Measurements from ENCODE around the gene PTPRO.

PTPRO gene

GRCh38 chr12:15458008-15458407, 135.7 kb downstream of the PTPRO start:
- no peak for DNase-seq

DNA sequence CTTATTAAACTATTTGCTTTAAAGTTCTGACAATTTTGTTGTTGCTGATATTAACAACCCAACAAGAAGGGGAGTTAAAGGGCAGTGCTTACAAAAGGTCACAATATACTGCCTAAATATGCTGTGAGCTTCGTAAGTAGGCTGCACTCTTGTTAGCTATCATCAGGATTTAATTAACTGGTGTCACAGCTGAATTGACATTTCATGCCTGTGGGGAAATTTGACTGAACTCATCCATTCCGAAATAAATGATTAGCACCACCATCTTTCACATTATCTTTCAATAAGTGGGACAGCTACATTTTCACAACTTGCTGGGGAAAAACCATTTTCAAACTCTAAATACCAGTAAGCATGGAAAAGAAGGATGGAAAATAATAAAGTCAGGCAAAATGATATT, 146.6 kb downstream of the PTPRO start:
- no peak for DNase-seq

DNA sequence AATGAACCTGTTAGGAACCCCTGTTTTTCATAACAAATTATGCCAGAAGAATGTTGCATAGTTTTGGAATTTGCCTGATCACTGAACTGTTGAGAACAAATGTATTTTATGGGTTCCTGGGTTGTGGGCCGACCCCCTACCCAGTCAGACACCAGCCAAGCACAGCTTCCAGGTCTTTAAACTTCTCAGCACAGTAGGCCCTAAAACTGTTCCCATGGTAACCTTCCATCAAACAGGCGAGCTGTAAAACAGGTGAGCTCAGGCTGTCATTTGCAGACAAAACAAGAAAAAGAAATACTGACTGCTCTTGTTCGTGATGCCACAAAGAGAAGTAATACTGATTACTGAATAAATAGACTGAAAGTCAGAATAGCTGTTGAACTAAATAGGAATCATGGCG, 147.0 kb downstream of the PTPRO start:
- DNase-seq = no peak

GRCh38 chr12:15472036-15472435, 149.7 kb downstream of the PTPRO start:
- no peak for DNase-seq

GRCh38 chr12:15474766-15475165, 152.5 kb downstream of the PTPRO start:
- DNase-seq = peak; percentile 50 to 82

DNA sequence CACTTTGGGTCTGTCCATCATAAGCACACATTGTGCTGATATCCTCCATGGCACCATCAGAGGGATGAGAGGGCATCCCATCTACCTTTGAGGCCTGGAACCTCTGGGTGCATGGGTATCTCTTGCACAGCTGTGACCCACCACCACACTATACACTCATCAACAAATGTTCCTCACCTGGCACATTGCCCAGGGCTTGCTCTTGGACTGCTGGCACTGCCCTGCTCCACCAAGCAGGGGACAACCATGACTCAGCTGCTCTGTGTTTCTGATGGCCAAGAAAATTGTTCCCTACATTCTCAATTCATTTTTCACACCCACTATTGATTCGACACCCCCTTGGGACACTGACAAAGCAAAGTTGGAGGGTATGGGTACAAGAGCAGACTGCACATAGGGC, 155.5 kb downstream of the PTPRO start:
- peak; percentile 49 to 78 for DNase-seq

DNA sequence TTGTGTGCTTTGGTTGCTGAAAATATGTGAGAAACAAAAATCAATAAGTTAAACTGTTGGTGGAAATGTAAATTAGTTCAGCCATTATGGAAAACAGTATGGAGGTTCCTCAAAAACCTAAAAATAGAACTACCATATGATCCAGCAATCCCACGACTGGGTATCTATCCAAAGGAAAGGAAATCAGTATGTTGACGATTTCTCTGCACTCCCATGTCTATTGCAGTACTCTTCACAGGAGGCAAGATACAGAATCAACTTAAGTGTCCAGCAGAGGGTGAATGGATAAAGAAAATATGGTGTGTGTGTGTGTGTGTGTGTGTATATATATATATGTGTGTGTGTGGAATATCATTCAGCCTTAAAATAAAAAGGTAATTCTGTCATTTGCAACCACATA, 159.5 kb downstream of the PTPRO start:
- DNase-seq = no peak

GRCh38 chr12:15485466-15485865, 163.2 kb downstream of the PTPRO start:
- no peak for DNase-seq

DNA sequence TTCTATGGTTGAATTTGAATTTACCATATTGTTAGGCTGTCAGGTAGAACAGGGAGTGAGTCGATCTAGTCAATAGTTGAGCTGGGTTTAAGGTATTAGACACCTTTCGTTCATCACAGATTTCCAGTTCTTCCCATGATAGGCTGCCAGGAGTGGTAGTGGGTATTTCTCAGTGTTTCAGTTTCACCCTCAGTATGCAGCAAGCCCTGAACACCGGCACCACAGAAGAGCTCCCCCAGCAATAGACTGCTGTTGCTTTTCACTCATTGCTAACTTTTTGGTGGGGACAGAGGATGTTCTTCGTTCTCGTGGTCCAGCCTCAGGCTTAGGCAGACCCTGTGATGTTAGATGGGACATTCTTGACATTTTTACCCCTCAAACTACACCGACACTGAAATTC, 164.6 kb downstream of the PTPRO start:
- DNase-seq = no peak

DNA sequence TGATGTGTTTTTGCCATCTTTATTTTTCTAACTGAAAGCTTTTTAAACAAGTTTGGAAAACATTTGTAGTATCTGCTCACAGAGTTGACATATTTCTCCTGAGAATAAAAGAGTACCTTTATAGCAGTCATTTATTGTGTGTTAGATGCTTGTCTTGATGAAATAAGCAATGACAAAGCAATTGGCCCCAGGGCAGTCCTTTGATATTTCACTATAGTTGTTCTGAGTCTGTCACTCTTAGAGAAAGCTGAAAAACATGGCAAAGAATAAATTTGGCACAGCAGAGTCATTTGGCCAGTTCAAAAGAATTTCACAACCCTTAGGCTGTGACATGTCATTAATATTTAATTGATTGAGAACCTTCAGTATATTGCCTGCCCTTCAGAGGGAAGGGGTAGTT, 166.2 kb downstream of the PTPRO start:
- no peak for DNase-seq

DNA sequence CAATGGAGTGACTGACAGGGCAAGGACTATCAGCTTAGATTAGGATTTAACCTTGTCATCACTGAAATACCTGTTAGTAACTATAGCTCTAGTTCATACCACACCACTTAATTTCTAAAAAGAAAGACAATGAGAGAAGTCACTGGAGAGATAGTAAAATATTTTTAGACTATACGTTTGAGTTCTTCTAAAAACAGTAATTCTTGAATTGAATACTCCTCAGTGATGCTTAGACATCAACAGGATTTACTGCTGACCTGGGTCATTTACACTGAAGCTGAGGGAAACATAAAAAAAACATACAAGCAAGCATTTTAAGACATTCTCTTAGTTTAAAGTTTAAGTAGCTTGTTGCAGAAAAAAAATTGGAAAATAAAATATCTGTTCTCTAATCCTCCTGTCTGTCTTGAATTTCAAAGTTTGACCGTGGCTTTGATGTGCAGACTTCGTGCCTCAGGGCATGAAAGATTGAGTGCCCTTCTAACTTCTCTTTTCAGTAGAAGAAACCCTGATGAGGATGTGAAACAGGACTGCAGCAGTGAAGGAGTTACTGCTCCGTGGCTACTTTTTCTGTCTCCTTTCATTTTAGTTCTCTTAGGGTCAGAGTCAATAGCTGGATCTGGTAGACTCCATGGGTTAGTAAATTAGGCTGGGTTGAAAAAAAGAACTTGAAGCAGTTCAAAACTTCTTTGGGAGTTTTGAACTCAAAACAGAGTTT, 172.2 kb downstream of the PTPRO start:
- no peak for DNase-seq

DNA sequence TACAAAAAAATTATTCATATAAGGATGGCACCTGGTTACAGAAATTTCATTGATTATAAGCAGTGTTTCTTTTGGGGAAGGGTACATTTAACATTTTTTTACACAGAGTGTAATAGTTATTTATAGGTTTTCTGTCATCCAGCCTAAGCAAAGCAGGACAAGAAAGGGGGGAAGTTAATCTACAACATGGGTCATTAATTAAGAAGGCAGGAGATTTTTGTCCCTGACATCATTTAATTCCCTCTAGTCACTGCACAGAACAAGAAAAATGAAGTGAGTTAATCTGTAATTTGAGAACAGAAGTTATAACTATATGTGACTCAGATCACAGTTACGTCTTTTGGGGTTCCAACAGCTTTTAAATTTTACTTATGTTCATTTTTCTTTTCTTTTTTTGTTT, 173.4 kb downstream of the PTPRO start:
- no peak for DNase-seq

DNA sequence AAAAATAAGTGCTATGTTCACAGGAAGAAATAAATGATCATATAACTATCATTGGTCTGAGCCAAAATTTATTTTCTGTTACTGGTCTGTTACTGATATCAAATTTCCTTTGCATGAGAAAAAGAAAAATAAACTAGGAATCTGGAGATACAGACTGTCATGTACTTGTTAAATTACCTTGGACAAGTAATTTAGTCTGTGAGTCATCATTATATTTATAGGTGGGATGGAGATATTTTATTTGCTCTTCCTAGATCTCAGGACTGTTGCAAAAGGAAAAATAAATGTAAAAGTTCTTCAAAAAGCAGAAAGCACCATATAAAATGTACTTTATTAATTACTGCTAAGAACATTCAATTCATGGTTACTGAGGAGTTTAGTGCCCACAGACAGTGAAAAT, 174.4 kb downstream of the PTPRO start:
- no peak for DNase-seq

DNA sequence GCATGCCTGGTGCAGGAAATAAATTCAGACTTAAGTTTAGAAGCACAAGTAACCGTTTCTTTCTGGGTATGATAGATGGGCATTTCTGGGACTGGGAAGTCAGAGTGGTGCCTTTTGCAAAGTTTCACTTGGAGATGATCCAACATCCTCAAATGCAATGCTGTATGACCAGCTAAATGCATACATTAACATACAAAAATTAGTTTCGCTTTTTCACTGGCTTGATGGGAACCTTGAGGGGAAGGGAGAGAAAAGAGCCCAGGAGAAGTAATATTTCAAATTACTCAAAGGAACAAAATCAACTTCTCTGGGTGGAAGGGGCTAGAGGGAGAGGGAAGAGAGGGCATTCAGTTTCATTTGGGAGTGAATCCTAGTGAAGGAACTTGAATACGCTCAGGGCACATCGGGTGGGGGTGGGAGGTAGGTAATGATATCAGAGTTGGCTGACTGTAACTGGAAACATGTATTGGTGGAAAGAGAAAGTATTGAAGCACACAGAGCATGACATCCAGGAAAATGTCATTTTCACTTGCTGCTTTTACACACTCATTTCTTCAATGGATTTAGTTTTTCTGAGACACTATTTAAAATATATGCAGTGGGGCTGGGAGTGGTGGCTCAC, 175.5 kb downstream of the PTPRO start:
- DNase-seq = no peak

- DNase-seq = no peak
Observed at GRCh38 chr12:15502211-15502610, 179.9 kb downstream of the PTPRO start.

GRCh38 chr12:15505616-15506015, 183.3 kb downstream of the PTPRO start:
- DNase-seq = no peak

GRCh38 chr12:15515010-15515409, 192.7 kb downstream of the PTPRO start:
- DNase-seq = no peak

DNA sequence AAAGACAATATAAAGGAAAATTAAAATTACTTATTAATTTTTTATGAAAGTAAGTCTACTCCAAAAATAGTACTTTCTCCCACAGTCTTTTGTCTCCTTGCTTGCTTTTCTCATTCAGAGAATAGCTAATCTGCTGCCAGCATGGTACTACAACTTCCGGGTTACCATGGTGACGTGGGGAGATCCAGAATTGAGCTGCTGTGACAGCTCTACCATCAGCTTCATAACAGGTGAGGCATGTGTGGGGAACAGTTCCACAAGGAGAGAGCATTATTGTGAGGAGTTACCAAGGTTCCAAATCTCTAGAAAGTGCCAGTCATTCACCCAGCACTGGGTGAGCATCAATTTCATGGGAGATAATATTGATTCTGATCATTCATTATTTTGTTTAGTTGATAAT, 197.8 kb downstream of the PTPRO start:
- DNase-seq = no peak

DNA sequence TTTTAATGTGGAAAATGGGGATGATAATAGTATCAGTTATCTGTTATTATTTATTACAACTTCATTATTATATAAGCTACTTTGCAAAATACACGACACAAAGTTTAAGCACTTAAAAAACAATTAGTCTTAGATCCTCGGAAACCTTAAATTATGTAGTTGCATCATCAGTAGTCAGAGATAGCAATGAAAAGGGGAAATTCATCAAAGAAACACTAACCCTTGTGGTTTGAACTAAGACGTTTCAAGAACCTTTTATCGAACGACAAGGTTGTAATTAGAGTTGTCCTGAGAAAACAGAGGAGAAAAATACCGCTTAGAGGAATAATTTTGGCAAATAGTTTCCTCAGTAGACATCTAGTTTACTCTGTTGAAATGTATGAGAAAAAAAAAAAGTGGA, 198.5 kb downstream of the PTPRO start:
- no peak for DNase-seq

DNA sequence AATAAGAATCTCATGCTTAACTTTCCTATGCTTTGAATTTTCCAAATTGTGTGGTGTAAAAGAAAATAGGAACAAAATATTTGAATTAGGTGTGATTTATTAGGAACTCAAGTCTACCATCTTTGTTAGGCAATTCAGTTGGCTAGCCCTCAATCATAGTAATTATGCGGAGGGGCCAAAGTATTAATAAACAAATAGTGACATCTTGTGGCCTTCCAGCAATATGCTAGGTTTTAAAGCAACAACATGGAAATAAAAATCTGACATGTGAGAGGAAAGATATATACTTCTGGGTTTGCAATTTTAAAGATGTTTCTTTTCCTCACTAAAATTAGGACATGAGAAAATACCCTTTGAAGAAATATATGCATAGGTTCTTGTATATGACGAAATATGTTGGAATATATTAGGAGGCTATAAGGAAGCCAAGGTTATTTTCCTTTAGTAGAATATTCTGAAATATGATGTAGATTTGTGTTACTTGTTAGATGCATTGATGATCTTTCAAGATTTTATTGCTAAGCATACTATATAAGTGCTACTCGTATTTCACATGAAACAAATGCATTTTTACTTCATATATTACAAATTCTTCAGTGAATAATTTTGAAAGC, 200.4 kb downstream of the PTPRO start:
- DNase-seq = peak; percentile 4 to 71

- DNase-seq = no peak
Observed at GRCh38 chr12:15525441-15525840, 203.1 kb downstream of the PTPRO start.

DNA sequence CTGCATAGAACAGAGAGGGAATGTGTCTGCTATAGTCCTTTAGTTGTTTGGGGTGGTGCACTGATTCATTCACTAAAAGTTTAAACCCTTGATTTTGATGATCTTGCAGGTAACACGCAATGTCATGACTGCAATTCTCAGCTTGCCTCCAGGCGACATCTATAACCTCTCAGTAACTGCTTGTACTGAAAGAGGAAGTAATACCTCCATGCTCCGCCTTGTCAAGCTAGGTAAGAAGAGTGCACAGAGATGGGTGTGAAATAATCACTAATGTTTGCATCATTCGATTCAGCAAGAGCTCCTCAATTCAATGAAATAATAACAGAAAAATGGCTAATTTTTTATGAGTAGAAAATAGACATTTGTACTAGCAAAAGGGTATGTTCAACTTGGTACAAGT, 203.7 kb downstream of the PTPRO start:
- DNase-seq = no peak

DNA sequence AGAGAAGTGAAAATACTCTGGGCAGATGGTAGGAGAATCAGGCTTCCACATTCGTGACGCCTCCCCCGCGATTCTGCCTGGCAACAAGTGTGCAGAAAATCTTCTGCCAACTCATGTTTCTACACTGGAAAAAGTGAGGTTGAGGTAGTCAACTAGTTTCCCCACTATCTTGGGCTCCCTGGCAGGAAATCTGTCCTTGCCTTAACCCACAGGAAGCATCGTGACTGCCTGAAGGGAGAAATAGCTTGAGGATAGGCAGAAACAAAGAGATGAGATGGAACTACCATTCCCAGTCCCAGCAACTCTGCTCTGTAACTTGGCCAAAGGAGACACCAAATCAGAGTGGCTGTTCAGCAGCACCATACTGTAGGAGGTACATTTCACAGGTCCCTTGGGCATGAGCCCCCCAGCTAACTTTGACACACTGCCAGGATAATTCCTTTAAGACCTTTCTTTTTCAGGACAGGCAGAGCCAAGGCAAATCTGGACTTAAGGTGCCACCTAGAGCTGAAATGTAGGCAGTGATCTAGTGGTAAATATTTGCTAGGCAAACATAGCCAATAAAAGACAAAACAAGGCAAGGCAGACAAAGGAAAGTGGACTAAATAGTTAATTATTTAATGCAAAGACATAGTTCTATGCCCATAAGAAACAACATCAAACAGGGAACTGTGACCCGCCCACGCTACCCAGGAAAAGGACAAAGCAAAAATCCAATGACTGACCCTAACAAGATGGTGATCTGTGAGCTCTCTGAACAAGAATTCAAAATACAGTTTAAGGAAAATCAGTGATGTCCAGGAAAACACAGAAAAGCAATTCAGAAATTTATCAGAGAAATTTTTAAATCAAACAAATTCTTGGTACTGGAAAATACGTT, 205.1 kb downstream of the PTPRO start:
- DNase-seq = peak; percentile 3 to 18

GRCh38 chr12:15528666-15529065, 206.4 kb downstream of the PTPRO start:
- no peak for DNase-seq

Data from NCI-H446 (cell line).